GM12874 (cell line): ENCODE results near the gene USP17L11.
"Not testable (repeated sequence)": the region's sequence is repeated elsewhere in the genome, so short reads cannot be mapped to it uniquely, and the experiment has no call there.

Source experiments
- CTCF ChIP-seq: IDR thresholded peaks from 2 replicates; pipeline ENCODE4 v1.5.1; 2011; ENCODE audit warnings: low read depth, mild to moderate bottlenecking, control low read depth, low read length, moderate library complexity; ENCODE audit not compliant: insufficient read depth

The USP17L11 gene

GRCh38 chr4:9215105-9215504 is at the start of gene USP17L11:
USP17L11 (plus strand) TSS chr4:9215405; CDS start chr4:9215405, 0 bp downstream.
- TF ChIP-seq CTCF, result not testable (repeated sequence)

GRCh38 chr4:9169791-9170459 is 45.3 kb upstream of the USP17L11 start, which contains the start of gene FAM90A26:
FAM90A26 (plus strand) TSS chr4:9170409; CDS start chr4:9173173, 2,764 bp downstream.
- not testable (repeated sequence) for TF ChIP-seq CTCF

GRCh38 chr4:9210357-9210756 is 4.8 kb upstream of the USP17L11 start, which contains the start of gene USP17L10:
USP17L10 (plus strand) TSS chr4:9210657; CDS start chr4:9210657, 0 bp downstream.
- not testable (repeated sequence) for TF ChIP-seq CTCF

- TF ChIP-seq CTCF, result not testable (repeated sequence)
These were observed 4.6 kb downstream of the USP17L11 start, which contains the start of gene USP17L12 for GRCh38 chr4:9219852-9220251. USP17L12 (plus strand) TSS chr4:9220152; CDS start chr4:9220152, 0 bp downstream.

GRCh38 chr4:9224596-9224995 is 9.4 kb downstream of the USP17L11 start, which contains the start of gene USP17L13:
USP17L13 (plus strand) TSS chr4:9224896; CDS start chr4:9224896, 0 bp downstream.
- not testable (repeated sequence) for TF ChIP-seq CTCF

GRCh38 chr4:9234085-9234484 is 18.9 kb downstream of the USP17L11 start, which contains the start of gene USP17L15:
USP17L15 (plus strand) TSS chr4:9234385; CDS start chr4:9234385, 0 bp downstream.
- not testable (repeated sequence) for TF ChIP-seq CTCF

GRCh38 chr4:9243579-9243978 is 28.4 kb downstream of the USP17L11 start, which contains the start of gene USP17L17:
USP17L17 (plus strand) TSS chr4:9243879; CDS start chr4:9243879, 0 bp downstream.
- TF ChIP-seq CTCF, result not testable (repeated sequence)
